ENCODE measurements around the gene WNT3. TPM values are rescaled to one million over a fixed set of nuclear protein-coding genes. Genes with fewer than 3 reads are reported as not detected.
A peak's percentile ranks its signal among the peaks of the same experiment; 100 is the strongest.

The WNT3 gene
- total RNA-seq, 1 donor, result 0.63 TPM

DNA sequence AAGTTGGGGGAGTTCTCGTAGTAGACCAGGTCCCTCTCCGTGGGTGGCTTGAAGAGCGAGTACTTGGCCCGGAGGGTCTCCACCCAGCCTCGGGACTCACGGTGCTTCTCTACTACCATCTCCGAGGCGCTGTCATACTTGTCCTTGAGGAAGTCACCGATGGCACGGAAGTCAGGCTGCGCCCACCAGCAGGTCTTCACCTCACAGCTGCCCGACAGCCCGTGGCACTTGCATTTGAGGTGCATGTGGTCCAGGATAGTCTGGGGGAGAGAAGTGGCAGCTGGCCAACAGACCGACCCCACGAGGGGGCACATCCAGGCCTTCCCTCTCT is 50.0 kb downstream of the WNT3 start:
- no peak overlapping the region for H3K4me3 ChIP-seq (ENCODE audit: low read depth, low read length)
- no peak for TF ChIP-seq CTCF (IDR thresholded peaks at IDR 0.05; ENCODE audit: insufficient read depth, low read length)
- no peak for DNase-seq (ENCODE audit: low read depth)

GRCh38 chr17:46766493-46767491 is 51.7 kb downstream of the WNT3 start:
- H3K4me3 ChIP-seq (ENCODE audit: low read depth, low read length), result no peak overlapping the region
- DNase-seq (ENCODE audit: low read depth), result no peak
- no peak for TF ChIP-seq CTCF (IDR thresholded peaks at IDR 0.05; ENCODE audit: insufficient read depth, low read length)

DNA sequence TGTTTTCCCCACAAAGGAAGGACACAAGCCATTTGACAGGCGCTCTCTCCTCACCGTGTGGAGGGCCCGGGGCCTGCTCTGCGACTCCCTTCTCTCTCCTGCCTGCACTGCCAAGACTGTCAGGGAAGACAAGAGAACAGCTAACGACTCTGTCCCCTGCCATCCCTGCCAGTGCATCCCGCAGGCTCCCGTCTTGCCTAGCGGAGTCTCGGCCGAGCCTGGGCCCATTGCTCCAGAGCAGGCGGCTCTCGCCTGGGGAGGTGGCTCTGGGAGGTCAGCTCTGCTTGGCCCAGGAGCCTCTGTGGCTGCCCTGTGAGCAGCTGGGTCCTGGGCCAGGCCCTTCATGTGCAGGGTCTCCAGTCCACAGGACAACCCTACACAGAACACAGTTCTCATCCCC is 53.0 kb downstream of the WNT3 start:
- no peak for TF ChIP-seq CTCF (IDR thresholded peaks at IDR 0.05; ENCODE audit: insufficient read depth, low read length)
- no peak overlapping the region for H3K4me3 ChIP-seq (ENCODE audit: low read depth, low read length)
- no peak for DNase-seq (ENCODE audit: low read depth)

GRCh38 chr17:46764709-46765401 is 53.6 kb downstream of the WNT3 start:
- no peak overlapping the region for H3K4me3 ChIP-seq (ENCODE audit: low read depth, low read length)
- peak; percentile 55 for DNase-seq (ENCODE audit: low read depth)
- TF ChIP-seq CTCF (IDR thresholded peaks at IDR 0.05; ENCODE audit: insufficient read depth, low read length), result no peak

- H3K4me3 ChIP-seq (ENCODE audit: low read depth, low read length), result no peak overlapping the region
- DNase-seq (ENCODE audit: low read depth), result no peak
Observed at GRCh38 chr17:46764000-46764708, 54.3 kb downstream of the WNT3 start.

More at GRCh38 chr17:46764000-46764708, 54.3 kb downstream of the WNT3 start:
- TF ChIP-seq CTCF (IDR thresholded peaks at IDR 0.05; ENCODE audit: insufficient read depth, low read length), result no peak
